DMS53 (cell line): ENCODE measurements around the gene MAP2.
A peak's percentile ranks its signal among the peaks of the same experiment; 100 is the strongest.
"Not testable (repeated sequence)": the region's sequence is repeated elsewhere in the genome, so short reads cannot be mapped to it uniquely, and the experiment has no call there.

ENCODE experiments used
- DNase-seq: peaks from one replicate; lab custom pipeline; 2025; lab: John Stamatoyannopoulos, UW

Gene MAP2

DNA sequence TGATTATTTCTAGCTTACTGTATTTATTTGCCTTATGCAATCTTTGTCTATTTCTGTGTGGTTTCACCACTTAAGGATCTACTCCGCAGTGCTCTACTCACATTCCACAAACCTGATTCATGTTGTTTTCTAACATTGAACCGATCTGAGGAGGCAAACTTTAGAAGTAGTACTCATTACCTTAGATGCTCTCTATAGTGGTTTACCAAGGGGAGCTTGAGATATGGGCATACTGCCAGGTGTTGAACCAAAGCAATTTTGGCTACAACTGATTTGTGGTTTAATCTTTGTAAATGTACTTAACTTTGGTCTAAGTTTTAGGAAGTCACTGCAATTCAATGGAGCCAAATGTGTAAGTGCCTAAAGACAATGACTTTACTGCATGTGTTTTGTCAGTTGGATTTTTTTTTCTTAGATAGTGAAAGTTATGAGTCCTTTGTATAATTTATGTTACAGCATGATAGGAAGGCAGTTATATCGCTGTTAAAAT lies 50.1 kb downstream of the MAP2 start:
- peak; percentile 69 for DNase-seq

DNA sequence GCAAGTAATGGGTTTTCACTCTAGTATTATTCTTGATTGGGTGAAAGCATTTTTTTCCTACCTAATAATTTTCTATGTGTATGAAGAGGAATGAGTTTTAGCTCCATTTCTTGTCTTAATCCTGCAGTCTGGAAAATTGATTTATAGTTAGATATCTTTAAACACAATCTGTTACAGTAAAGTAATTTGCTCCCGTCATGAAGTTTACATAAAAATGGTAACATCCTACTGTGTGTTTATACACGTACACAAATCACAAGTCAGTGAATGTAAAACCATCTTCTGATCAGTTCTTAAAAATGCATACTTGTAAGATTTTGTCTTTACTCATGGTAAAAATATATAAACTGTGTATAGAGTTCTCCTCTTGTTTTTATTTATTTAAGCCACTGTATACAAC lies 51.1 kb downstream of the MAP2 start:
- no peak for DNase-seq

DNA sequence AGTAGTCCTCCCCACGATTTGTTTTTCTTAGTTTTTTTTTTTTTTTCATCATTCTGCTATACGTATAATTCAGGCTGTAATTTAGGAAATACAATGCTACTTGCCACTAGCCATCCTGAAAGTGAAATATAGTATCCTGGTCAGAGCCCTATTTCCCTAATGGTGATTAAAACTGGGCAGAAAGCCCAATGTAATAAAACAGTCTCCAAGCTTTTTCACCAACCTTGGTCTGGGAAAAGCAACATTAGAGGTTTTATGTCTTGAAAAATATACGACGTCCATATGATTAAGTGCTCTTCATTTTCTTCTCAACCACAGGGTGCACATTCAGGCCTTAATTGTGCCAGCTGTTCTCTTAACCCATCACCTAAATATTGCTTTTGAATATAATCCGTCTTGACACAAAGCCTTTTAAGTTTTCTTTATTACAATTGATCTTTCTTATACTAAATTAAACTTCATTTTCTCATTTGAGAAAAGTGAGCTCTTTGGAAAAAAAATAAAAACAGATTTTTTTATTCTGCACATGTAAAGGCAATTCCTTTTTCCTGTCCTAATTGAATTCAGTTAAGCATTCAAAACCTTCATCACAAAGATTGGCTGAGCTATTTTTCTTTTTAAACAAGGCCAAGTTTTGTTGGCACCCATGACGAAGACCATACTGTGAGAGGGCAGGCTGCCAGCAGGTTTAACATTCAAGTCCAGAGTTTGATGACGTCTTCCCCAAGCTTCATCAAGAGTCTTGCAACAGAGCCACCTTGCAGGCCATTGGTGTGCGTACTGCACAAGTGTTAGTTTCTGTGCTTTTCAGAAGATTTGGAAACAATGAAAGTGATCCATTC lies 52.7 kb downstream of the MAP2 start:
- no peak for DNase-seq

DNA sequence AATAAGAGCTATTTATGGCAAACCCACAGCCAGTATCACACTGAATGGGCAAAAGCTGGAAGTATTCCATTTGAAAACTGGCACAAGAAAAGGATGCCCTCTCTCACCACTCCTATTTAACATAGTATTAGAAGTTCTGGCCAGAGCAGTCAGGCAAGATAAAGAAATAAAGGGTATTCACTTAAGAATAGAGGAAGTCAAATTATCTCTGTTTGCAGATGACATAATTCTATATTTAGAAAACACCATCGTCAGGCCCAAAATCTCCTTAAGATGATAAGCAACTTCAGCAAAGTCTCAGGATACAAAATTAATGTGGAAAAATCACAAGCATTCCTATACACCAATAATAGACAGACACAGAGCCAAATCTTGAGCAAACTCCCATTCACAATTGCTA lies 68.4 kb downstream of the MAP2 start:
- not testable (repeated sequence) for DNase-seq

DNA sequence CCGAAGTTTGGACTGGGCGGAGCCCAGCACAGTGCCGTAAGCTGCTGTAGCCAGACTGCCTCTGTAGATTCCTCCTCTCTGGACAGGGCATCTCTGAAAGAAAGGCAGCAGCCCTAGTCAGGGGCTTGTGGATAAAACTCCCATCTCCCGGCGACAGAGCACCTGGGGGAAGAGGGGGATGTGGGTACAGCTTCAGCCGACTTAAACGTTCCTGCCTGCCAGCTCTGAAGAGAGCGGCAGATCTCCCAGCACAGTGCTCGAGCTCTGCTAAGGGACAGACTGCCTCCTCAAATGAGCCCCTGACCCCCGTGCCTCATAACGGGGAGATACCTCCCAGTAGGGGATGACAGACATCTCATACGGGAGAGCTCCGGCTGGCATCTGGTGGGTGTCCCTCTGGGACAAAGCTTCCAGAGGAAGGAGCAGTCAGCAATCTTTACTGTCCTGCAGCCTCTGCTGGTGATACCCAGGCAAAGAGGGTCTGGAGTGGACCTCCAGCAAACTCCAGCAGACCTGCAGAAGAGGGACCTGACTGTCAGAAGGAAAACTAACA lies 71.3 kb downstream of the MAP2 start:
- DNase-seq, result peak; percentile 33

DNA sequence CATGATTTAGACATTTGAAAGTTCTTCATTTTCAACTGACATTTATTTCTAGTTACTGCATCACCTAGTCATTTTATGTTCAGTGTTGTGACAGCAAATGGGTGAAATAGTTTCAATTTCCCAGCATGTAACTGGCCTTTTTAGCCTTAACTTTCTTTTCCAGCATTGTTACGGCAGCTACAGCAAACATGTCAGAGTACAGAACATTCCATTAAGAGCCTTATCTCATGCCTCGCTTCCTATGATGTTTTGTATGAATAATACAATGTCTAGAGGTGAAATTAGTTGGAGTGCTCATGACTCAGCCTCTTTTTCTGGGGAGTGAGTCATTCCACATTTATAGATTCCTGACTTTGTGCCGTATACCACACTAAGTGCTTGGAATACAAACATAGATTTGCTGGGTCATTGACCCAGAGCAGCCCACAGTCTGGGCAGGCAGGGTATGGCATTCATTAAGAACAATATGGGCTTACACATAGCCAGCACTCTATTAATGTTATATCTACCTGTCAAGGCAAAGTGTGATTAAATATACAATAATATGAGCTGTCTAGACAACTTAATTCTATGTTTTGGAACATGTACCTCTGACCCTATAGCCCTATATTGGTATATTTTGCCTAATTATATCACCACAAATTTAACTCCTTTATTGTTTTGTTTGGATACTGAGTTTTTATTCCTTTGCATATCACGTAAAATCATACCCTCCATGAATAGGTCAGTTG lies 72.2 kb downstream of the MAP2 start:
- DNase-seq, result peak; percentile 98

DNA sequence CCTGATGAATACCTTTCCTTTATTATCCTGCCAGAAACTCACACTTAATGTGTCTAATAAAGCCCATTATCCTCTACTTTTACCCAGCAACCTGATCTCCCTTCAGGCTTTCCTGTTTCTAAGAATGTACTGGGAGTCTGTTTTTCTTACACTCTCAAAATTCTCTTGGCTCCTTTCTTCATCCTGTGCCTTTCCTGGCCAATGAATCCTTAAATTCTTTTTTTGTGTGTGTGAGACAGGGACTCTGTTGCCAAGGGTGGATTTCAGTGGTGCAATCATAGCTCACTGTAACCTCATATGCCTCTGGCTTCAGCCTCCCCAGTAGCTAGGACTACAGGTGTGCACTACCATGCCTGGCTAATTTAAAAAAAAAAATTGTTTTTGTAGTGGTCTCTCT lies 72.7 kb downstream of the MAP2 start:
- DNase-seq, result peak; percentile 51

DNA sequence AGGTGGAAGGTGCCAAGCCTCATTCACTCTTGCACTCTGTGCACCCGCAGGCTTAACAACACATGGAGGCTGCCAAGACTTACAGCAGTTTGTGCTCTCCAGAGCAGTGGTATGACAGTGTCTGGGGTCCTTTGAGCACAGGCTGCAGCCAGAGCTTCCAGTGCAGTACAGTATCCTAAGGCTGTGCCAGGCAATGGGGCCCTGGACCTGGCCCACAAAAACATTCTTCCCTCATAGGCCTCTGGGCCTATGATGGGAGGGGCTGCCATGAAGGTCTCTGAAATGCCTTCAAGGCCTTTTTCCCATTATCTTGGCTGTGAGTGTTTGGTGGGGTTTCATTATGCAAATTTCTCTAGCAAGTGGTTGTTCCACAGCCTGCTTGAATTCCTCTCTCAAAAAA lies 74.8 kb downstream of the MAP2 start:
- no peak for DNase-seq

DNA sequence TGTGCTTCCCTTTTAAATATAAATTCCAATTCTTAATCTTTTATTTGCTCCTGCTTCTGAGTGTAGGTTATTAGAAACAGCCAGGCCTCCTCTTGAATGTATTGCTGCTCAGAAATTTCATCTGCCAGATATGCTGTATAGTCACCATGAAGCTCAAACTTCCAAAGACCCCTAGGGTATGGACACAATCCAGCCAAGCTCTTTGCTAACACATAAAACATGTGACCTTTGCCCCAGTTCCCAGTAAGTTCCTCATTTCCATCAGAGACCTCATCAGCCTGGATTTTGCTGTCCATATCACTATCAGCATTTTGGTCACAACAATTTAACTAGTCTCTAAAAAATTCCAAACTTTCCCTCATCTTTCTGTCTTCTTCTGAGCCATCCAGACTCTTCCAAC lies 75.2 kb downstream of the MAP2 start:
- DNase-seq, result peak; percentile 7

DNA sequence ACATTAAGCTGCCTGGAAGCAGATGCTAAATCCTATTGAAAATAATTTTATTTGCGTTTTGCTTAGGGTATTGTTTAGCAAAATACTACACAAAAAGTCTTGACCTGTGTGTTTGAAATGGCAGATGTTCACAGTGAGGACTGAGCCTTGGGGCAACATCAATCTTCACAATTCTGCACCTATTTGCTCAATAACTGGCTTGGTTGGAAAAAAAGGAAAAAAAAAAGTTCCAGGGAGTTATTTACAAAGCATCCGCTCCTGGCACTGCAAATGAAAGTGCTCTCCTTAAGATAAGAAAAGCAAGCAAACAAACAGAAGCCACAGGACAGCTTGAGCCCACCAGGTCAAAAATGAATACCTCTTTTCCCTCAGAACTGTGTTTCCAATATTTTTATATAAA lies 77.7 kb downstream of the MAP2 start:
- DNase-seq, result peak; percentile 78

DNA sequence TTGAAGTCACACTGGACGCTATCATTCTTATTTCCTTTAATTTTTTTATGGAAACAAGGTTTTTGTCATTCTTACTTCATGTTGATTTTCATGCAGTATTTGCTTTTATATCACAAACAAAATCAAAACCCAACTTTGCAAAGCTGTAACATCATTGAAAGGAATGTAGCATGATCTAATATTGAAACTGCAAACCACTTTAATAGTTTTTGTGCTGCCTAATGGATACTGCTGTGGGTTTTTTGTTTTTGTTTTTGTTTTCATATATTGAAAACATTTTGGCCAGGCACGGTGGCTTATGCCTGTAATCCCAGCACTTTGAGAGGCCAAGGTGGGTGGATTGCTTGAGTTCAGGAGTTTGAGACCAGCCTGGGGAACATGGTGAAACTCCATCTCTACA lies 81.6 kb downstream of the MAP2 start:
- DNase-seq, result no peak

DNA sequence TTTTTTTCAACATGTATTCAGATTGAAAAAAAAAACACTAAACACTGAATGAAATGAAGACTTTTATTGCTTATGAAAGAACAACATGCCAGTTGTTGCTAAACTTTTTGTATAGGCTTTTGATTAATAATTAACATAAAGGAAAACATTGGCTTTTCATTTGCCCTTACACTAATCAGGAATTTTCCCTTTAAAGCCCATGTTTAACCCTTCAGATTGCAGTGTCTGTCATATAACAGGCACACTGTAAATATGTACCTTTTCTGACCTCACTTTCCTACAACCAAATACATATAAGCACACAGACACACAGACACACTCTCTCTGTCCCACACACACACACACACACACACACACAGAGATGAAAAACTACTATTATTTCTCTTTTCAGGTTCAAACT lies 84.4 kb downstream of the MAP2 start:
- DNase-seq, result peak; percentile 81

DNA sequence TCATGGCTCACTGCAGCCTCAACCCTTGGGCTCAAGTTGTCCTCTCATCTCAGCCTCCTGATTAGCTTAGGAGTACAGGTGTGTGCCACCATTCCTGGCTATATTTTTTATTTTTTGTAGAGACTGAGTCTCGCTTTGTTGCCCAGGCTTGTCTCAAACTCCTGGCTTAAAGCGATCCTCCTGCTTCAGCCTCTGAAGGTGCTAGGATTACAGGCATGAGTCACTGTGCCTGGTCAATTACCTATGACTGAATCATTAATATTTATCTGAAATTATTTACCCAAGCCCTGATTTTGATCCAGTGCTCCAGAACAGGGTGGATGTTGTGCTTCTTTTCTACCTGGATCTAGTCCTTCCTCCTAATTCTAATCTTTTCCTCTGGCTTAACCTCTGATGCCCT lies 87.8 kb downstream of the MAP2 start:
- peak; percentile 10 for DNase-seq

DNA sequence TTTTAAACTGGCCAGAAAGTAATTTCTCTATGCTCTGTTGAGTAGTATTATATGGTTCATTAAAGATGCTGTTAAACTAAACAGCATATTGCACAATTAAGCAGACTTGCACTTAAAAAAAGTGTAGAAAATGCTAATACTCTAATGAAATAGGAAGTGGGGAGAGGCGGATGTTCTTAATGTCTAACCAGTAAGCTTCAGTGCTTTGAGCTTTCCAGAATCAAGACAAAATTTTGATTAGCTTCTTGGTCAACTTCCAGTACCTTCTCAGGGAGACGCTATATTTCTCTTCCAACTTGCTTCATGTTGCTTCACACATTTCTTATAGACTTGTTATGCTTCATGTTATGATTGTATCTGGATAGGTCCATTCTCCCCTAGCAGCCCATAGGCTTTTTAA lies 89.1 kb downstream of the MAP2 start:
- no peak for DNase-seq

DNA sequence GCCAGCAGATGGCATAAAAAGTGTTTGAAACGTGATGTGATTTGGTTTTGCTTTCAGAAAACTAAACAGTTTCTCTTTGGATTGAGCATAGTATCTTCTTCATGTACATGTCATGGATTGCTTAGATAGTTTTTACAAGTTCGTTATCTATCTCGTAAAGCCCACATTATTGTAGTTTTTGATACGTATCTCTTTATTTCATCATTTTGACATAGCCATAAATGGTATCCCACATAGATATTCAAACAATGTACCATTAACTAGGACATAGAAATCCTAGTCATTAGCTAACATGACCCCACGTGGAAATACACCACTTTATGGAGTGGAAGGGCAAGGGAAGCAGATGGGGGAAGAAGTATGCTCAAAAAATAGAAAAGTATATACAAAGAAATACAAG lies 93.6 kb downstream of the MAP2 start:
- DNase-seq, result no peak

DNA sequence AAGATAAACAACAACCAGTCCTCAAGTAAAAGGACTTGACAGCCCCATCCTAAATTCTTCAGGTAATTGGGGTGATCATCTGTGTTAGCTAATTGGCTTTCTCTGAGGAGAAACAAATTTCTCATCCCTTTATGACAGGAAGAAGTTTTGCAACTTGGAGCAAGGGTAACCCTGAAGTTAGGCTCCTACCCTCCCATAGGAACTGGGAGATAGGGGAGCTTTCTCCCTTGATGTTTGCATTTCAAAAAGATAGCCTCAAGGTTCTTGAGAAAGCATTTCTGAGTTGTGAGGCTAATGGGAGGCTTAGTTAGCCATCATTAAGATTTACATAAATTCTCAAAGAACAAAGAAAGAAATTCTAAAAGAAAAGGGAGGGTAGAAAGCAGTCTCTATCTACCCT lies 95.4 kb downstream of the MAP2 start:
- no peak for DNase-seq

DNA sequence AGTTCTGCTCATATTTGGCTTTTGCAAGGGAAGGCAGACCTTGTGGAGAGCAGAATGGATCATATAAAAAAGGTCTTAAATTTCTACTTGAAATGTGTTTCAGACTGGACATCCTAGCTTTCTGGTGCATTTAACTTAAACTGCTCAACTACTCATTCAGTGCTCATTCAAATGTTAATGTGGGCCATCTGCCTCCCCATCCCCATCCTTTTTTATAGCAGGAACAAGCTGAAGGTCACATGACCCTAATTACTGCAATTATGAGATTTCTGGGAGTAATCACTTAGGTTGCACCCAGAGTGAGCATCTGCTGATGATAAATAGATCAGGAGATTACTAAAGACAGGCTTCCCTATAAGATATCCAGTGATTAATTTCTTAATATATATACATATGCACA lies 96.1 kb downstream of the MAP2 start:
- no peak for DNase-seq

DNA sequence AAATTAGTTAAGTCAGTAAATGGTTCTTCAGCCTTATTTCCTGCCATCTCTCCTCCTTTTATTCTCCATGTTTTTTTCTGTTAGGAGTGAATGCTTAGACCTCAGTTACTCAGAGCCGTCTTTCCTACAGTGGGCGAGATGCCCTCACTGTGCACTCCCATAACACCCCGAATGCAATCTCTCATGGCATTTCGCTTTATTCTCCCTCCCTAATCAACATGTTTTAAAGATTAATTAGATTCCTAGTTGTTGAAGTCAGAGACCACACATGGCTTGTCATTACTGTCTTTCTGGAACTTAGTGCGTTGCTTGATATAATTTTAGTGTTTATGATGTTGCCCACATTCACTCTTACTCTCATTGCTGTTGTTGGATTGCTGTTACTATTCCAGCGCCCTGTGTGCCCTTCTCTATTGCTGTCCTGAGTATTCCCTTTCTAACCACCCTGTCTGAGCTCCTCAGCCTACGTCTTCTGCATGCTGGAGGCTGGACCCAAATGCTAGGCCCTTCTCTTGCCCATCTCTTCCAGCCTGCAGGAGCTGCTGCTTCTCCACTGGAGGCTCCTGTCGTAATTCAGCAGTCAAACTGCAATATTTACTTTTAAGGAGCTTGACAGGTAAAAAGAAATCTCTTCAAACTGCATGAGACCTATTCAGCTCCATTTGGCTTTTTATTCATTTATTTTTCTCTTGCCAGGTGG lies 99.3 kb downstream of the MAP2 start:
- DNase-seq, result no peak

DNA sequence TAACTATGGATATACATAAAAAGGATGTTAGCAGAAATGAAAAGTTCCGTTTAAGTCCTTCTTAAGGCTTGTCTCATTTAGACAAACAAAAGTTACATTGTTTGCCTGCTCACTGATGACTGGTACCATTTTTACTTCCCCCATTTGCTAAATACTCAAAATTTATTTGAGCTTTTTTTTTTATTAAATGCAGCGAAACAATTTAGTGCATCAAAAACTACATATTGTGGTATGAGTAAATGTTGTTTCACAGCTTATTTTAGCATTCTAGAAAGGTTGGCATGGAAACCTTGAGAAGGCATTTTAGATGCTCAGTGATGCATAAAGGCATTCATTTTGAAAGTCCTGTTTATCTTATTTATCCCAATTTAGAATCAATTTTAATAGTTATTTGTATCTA lies 100.0 kb downstream of the MAP2 start:
- DNase-seq, result peak; percentile 25

DNA sequence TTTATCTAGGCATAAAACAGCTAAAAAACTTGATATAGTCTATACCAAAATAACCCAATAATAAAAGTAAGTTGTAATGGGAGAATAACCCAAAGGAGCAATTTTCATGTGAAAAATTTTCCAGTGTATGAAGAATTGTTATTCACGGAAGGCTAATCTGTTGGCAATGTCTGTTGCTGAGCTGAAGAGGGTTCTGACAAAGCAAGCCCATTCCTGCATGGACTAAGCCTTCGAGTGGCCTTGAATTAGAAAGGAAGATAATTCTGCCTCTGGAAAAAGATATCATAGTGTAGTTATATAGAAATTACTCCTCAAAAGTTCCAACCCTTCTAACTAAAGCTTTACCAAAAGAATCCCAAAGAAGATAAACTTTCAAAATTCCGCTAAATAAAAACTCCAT lies 101.5 kb downstream of the MAP2 start:
- no peak for DNase-seq

DNA sequence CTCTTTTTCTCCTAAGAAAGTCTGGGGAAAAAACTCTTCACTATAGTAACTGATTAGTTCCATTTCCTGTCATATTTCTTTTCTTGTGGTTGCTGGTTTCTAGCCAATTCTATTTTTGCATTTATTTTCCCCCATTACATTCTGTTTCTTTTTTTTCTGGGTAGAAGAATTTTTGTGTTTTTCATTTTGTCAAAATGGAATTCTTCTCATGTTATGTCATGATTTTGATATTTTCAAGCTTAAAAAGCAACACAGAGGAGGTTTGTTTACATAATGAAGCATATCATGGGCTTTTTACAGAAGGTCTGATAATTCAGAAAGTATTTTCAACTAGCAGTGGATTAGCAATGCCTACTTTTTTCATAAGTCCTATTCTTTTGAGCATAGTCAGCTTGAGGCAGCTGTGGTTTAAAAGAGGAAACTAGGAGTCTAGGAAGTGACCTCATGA lies 102.0 kb downstream of the MAP2 start:
- DNase-seq, result no peak

DNA sequence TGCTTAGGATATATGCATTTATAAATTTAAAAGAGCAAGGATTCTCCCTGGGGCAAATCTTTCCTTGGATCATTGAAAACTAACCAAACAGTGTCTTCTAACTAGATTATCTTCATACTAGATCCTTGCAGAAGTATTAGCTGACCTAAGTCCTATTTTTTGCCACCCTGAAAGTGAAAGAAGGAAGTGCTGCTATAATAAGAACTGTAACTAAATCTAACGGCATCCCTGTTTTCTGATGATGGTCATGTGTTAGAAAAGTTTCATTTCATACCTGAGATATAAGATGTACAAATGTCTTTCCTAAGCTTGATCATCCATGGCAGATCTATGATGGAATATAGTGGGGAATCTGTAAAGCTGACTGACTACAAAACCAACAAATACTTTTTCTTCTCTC lies 102.7 kb downstream of the MAP2 start:
- DNase-seq, result peak; percentile 7
